IMR-90 (cell line): ENCODE measurements around the gene NRP2. TPM values are rescaled to one million over a fixed set of nuclear protein-coding genes. Genes with fewer than 3 reads are reported as not detected.

Source experiments
- ATAC-seq: fragments of 200-7000 bp; cut with Tn5 transposase; 2 replicates; pipeline ENCODE4 v1.9.1; 2020; ENCODE audit warnings: low read depth, mild to moderate bottlenecking, moderate library complexity
- BruUV-seq: library from RNA; stranded (reverse); fragments of 400-500 nt; replicated peaks from 2 replicates; lab custom pipeline; 2021; lab: Mats Ljungman, UMichigan
- CTCF ChIA-PET: fragments of 300-600 bp; formaldehyde crosslinking; extraction: SDS; loops from one replicate; lab custom pipeline; 2021; ENCODE audit warnings: antibody characterized with exemption; lab: Yijun Ruan, JAX
- POLR2A ChIA-PET: fragments of 300-600 bp; sonication (Branson Sonifier 250); formaldehyde crosslinking; loops from one replicate; lab custom pipeline; 2022; ENCODE audit warnings: antibody characterized with exemption; ENCODE audit not compliant: unreplicated experiment; lab: Charles Lee
- DNase-seq: peaks from one replicate; pipeline ENCODE4 v3.0.0; 2013
- H2AFZ ChIP-seq: replicated peaks from 2 replicates; pipeline ENCODE3; 2013; ENCODE audit warnings: low read length, mild to moderate bottlenecking; ENCODE audit not compliant: poor library complexity
- H2AK5ac ChIP-seq: 2 replicates; pipeline ENCODE4 v1.6.1; 2013; ENCODE audit warnings: low read depth, low read length, inconsistent platforms
- H2AK9ac ChIP-seq: replicated peaks from 2 replicates; pipeline ENCODE3; 2013; ENCODE audit warnings: mild to moderate bottlenecking, low read depth, low read length, moderate library complexity; ENCODE audit not compliant: poor library complexity
- H2BK120ac ChIP-seq: 2 replicates; pipeline ENCODE4 v1.6.1; 2013; ENCODE audit warnings: low read depth, low read length, inconsistent platforms
- H2BK15ac ChIP-seq: 3 replicates; pipeline ENCODE4 v1.6.1; 2013; ENCODE audit warnings: low read depth, low read length, inconsistent platforms
- H2BK20ac ChIP-seq: 2 replicates; pipeline ENCODE4 v1.6.1; 2013; ENCODE audit warnings: low read depth, mild to moderate bottlenecking, inconsistent platforms, low read length, moderate library complexity
- H2BK5ac ChIP-seq: 2 replicates; pipeline ENCODE4 v1.6.1; 2013; ENCODE audit warnings: mild to moderate bottlenecking, low read depth, low read length, inconsistent platforms; ENCODE audit not compliant: poor library complexity, severe bottlenecking
- H3K14ac ChIP-seq: replicated peaks from 2 replicates; pipeline ENCODE4 v1.6.1; 2013; ENCODE audit warnings: low read depth, low read length, inconsistent platforms
- H3K18ac ChIP-seq: 2 replicates; pipeline ENCODE4 v1.6.1; 2013; ENCODE audit warnings: low read depth, low read length, control low read depth
- H3K23ac ChIP-seq: 2 replicates; pipeline ENCODE4 v1.6.1; 2013; ENCODE audit warnings: low read depth, low read length, inconsistent platforms
- H3K27ac ChIP-seq: 2 replicates; pipeline ENCODE4 v1.5.1; 2013; ENCODE audit warnings: mild to moderate bottlenecking, control low read depth, low read length; ENCODE audit not compliant: insufficient read depth
- H3K27me3 ChIP-seq: 2 replicates; pipeline ENCODE4 v1.6.1; 2013; ENCODE audit warnings: low read length; ENCODE audit not compliant: control insufficient read depth, insufficient read depth
- H3K36me3 ChIP-seq: 2 replicates; pipeline ENCODE4 v1.6.1; 2013; ENCODE audit warnings: low read length, mixed read lengths; ENCODE audit not compliant: control insufficient read depth, insufficient read depth
- H3K4ac ChIP-seq: 2 replicates; pipeline ENCODE4 v1.6.1; 2013; ENCODE audit warnings: low read depth, low read length, inconsistent platforms
- H3K4me1 ChIP-seq: 2 replicates; pipeline ENCODE4 v1.6.1; 2013; ENCODE audit warnings: low read length, mixed read lengths; ENCODE audit not compliant: control insufficient read depth, insufficient read depth
- H3K4me2 ChIP-seq: 2 replicates; pipeline ENCODE4 v1.6.1; 2013; ENCODE audit warnings: low read depth, mild to moderate bottlenecking, control low read depth, low read length, moderate library complexity
- H3K4me3 ChIP-seq: 2 replicates; pipeline ENCODE4 v1.5.1; 2013; ENCODE audit warnings: low read depth, mild to moderate bottlenecking, control low read depth, low read length, moderate library complexity; ENCODE audit not compliant: insufficient read depth
- H3K56ac ChIP-seq: 2 replicates; pipeline ENCODE4 v1.6.1; 2013; ENCODE audit warnings: low read length, inconsistent platforms; ENCODE audit not compliant: insufficient read depth; ENCODE audit errors: extremely low read depth
- H3K79me1 ChIP-seq, 2 experiments: 2 replicates each; pipeline ENCODE4 v1.6.1; 2013; ENCODE audit warnings: low read length in 2 of 2, inconsistent platforms in 1 of 2, low read depth in 1 of 2
- H3K9ac ChIP-seq: 2 replicates; pipeline ENCODE4 v1.6.1; 2013; ENCODE audit warnings: low read depth, low read length, control low read depth
- H3K9me1 ChIP-seq: 2 replicates; pipeline ENCODE4 v1.6.1; 2013; ENCODE audit warnings: low read length, inconsistent platforms; ENCODE audit not compliant: insufficient read depth
- H3K9me3 ChIP-seq: 2 replicates; pipeline ENCODE4 v1.6.1; 2013; ENCODE audit warnings: low read length; ENCODE audit not compliant: control insufficient read depth, insufficient read depth
- H4K20me1 ChIP-seq: 2 replicates; pipeline ENCODE4 v1.6.1; 2013; ENCODE audit warnings: low read length, inconsistent platforms; ENCODE audit not compliant: insufficient read depth
- H4K5ac ChIP-seq: 2 replicates; pipeline ENCODE4 v1.6.1; 2013; ENCODE audit warnings: mild to moderate bottlenecking, low read depth, low read length, control low read depth
- H4K8ac ChIP-seq, 2 experiments: 2 replicates each; pipeline ENCODE4 v1.6.1; 2013; ENCODE audit warnings: low read depth in 2 of 2, low read length in 2 of 2, control low read depth in 1 of 2, inconsistent platforms in 1 of 2
- H4K91ac ChIP-seq: 2 replicates; pipeline ENCODE4 v1.6.1; 2013; ENCODE audit warnings: low read depth, low read length, inconsistent platforms; ENCODE audit not compliant: insufficient read depth
- RFX5 ChIP-seq: IDR thresholded peaks from 2 replicates; pipeline ENCODE4 v1.8.0; 2012; ENCODE audit warnings: low read depth, mild to moderate bottlenecking, low read length, moderate library complexity
- WGBS, 2 experiments: methylation state at CpG; one replicate each; pipeline versions ENCODE4 v1.1.5 to v1.1.7; 2013; ENCODE audit warnings: missing lambda C conversion rate in 2 of 2; ENCODE audit not compliant: insufficient read length in 1 of 2; ENCODE audit errors: extremely low coverage in 2 of 2; 5-methylcytosine and 5-hydroxymethylcytosine counted together
- dilution Hi-C: fragments of 300-500 bp; cut with HindIII; formaldehyde crosslinking; loops from one replicate; pipeline ENCODE4 v1.14.3; 2018; ENCODE audit warnings: low sequenced_read_pairs; ENCODE audit not compliant: unreplicated experiment
- in situ Hi-C: fragments of 300-500 bp; cut with MboI; formaldehyde crosslinking; loops from 3 replicates; pipeline ENCODE4 v1.14.3; 2019; ENCODE audit warnings: low sequenced_read_pairs, inconsistent platforms, mixed read lengths
- intact Hi-C: fragments of 100-400 bp; cut with micrococcal nuclease; formaldehyde crosslinking; loops from 2 replicates; pipeline ENCODE4 v1.10.0; 2022
- polyA plus RNA-seq, 3 experiments: library from polyadenylated mRNA; depleted of rRNA; stranded (reverse); fragments of >200 nt; gene quantifications; 2 replicates each; pipeline ENCODE4 v1.2.3, GENCODE V29; 2012; ENCODE audit warnings: low replicate concordance in 1 of 3
- total RNA-seq: library from RNA; depleted of rRNA; stranded (reverse); fragments of >200 nt; gene quantifications from 2 replicates; pipeline ENCODE4 v1.2.3, GENCODE V29; 2012

The NRP2 gene
- total and polyA plus RNA-seq, 2 of the 4 experiments (the other 2 are of a cell fraction) = 46.4 to 51.3 TPM

GRCh38 chr2:205658572-205658971 lies 23.7 kb upstream of the NRP2 start:
- Histone ChIP-seq H2AFZ (no peak overlapping the region), H3K4me1 (peaks cover 28% of the 10 kb centered on the region), H3K14ac (peak overlapping the region; percentile 51), H2AK9ac (no peak overlapping the region), H3K56ac (no peak overlapping the region), H3K9me3 (no peaks in the 10 kb centered on the region), H3K4me2 (no peak overlapping the region), H3K9me1 (peaks cover 40% of the 10 kb centered on the region), H3K9ac (no peak overlapping the region), H3K27me3 (no peaks in the 10 kb centered on the region), H4K20me1 (no peaks in the 10 kb centered on the region), H4K91ac (0 out of 2 replicates have a peak overlapping the region, but pooled peaks have one; percentile 9), H2BK20ac (peak overlapping the region; percentile 81; the same call in 1 of the 2 replicates), H3K23ac (0 out of 2 replicates have a peak overlapping the region, but pooled peaks have one; percentile 17), H2BK120ac (peak overlapping the region; percentile 54), H3K36me3 (no peaks in the 10 kb centered on the region), H3K18ac (no peak overlapping the region; the same call in 1 of the 2 replicates), H2BK5ac (no peak overlapping the region), H4K5ac (no peak overlapping the region), H4K8ac (no peak overlapping the region), H2BK15ac (peak overlapping the region; percentile 53; the same call in 2 of the 3 replicates), H3K79me1 (no peaks in the 10 kb centered on the region; a peak in 1 of 4 replicates), H3K4me3 (no peak overlapping the region), H2AK5ac (peak overlapping the region; percentile 83; the same call in 1 of the 2 replicates), H3K27ac (no peak overlapping the region), H3K4ac (peak overlapping the region; percentile 26)
- no peak for TF ChIP-seq RFX5
- in situ Hi-C loops (no loop called here), dilution Hi-C loops (no loop called here), intact Hi-C loops (no loop called here)
- CTCF ChIA-PET = no interaction called here
- POLR2A ChIA-PET = no interaction called here
- no TSS peak for BruUV-seq
- WGBS, 2 experiments = no CpG with 5 or more reads among the region's 2 CpGs
- ATAC-seq (no peak), DNase-seq (no peak)
